ENCODE measurements around the gene PCNX3. TPM values are rescaled to one million over a fixed set of nuclear protein-coding genes. Genes with fewer than 3 reads are reported as not detected.

PCNX3 gene
- total RNA-seq, 1 experiment from 2014 or later = 20.8 TPM

GRCh38 chr11:65645710-65646109 is 30.1 kb downstream of the PCNX3 start:
- no peak for DNase-seq (ENCODE audit: low read depth)
- in situ Hi-C loops (cut with HindIII; ENCODE audit: low pct_unique_long_range_greater_than_20kb, low sequenced_read_pairs) = no loop called here

GRCh38 chr11:65646288-65646957 is 30.8 kb downstream of the PCNX3 start:
- in situ Hi-C loops (cut with HindIII; ENCODE audit: low pct_unique_long_range_greater_than_20kb, low sequenced_read_pairs) = no loop called here
- no peak for DNase-seq (ENCODE audit: low read depth)

- in situ Hi-C loops (cut with HindIII; ENCODE audit: low pct_unique_long_range_greater_than_20kb, low sequenced_read_pairs) = no loop called here
- peak; percentile 63 for DNase-seq (ENCODE audit: low read depth)
Observed at GRCh38 chr11:65646958-65647701, 31.6 kb downstream of the PCNX3 start.

- no peak for DNase-seq (ENCODE audit: low read depth)
- in situ Hi-C loops (cut with HindIII; ENCODE audit: low pct_unique_long_range_greater_than_20kb, low sequenced_read_pairs) = no loop called here
Observed at GRCh38 chr11:65648997-65649493, 33.5 kb downstream of the PCNX3 start.

- DNase-seq (ENCODE audit: low read depth) = no peak
- in situ Hi-C loops (cut with HindIII; ENCODE audit: low pct_unique_long_range_greater_than_20kb, low sequenced_read_pairs) = no loop called here
Observed at GRCh38 chr11:65649656-65650546, 34.3 kb downstream of the PCNX3 start.

GRCh38 chr11:65650547-65651338 is 35.2 kb downstream of the PCNX3 start:
- in situ Hi-C loops (cut with HindIII; ENCODE audit: low pct_unique_long_range_greater_than_20kb, low sequenced_read_pairs) = no loop called here
- DNase-seq (ENCODE audit: low read depth) = no peak

- in situ Hi-C loops (cut with HindIII; ENCODE audit: low pct_unique_long_range_greater_than_20kb, low sequenced_read_pairs) = no loop called here
- DNase-seq (ENCODE audit: low read depth) = no peak
Observed at GRCh38 chr11:65651339-65651588, 35.7 kb downstream of the PCNX3 start.

- in situ Hi-C loops (cut with HindIII; ENCODE audit: low pct_unique_long_range_greater_than_20kb, low sequenced_read_pairs) = no loop called here
- DNase-seq (ENCODE audit: low read depth) = peak; percentile 19
Observed at GRCh38 chr11:65651589-65652510, 36.3 kb downstream of the PCNX3 start.

GRCh38 chr11:65652511-65653228 is 37.1 kb downstream of the PCNX3 start:
- DNase-seq (ENCODE audit: low read depth) = peak; percentile 85
- in situ Hi-C loops (cut with HindIII; ENCODE audit: low pct_unique_long_range_greater_than_20kb, low sequenced_read_pairs) = no loop called here

- DNase-seq (ENCODE audit: low read depth) = no peak
- in situ Hi-C loops (cut with HindIII; ENCODE audit: low pct_unique_long_range_greater_than_20kb, low sequenced_read_pairs) = no loop called here
Observed at GRCh38 chr11:65653229-65654225, 38.0 kb downstream of the PCNX3 start.

GRCh38 chr11:65654375-65655349 is 39.1 kb downstream of the PCNX3 start:
- in situ Hi-C loops (cut with HindIII; ENCODE audit: low pct_unique_long_range_greater_than_20kb, low sequenced_read_pairs) = no loop called here
- DNase-seq (ENCODE audit: low read depth) = no peak

- no peak for DNase-seq (ENCODE audit: low read depth)
Observed at GRCh38 chr11:65655570-65656332, 40.2 kb downstream of the PCNX3 start.

GRCh38 chr11:65657426-65657825 is 41.9 kb downstream of the PCNX3 start:
- in situ Hi-C loops (cut with HindIII; ENCODE audit: low pct_unique_long_range_greater_than_20kb, low sequenced_read_pairs) = no loop called here
- no peak for DNase-seq (ENCODE audit: low read depth)

More at GRCh38 chr11:65655570-65656332, 40.2 kb downstream of the PCNX3 start:
- in situ Hi-C loops (cut with HindIII; ENCODE audit: low pct_unique_long_range_greater_than_20kb, low sequenced_read_pairs) = no loop called here
